Esophagus squamous epithelium (tissue), 4 donors: ENCODE results near the gene TNFRSF4.

Experiments used
- POLR2A ChIP-seq, 4 donors: fragments of 450-650 bp; IDR thresholded peaks; one replicate each; pipeline ENCODE4 v1.6.1; 2017; ENCODE audit warnings: antibody characterized with exemption in 4 of 4, mild to moderate bottlenecking in 4 of 4, moderate library complexity in 3 of 4
- TF ChIP-seq, protein P1 (sequence below), 6 experiments: fragments of 450-650 bp in 4 of 6; fragments of 200-600 bp in 2 of 6; sonication (generic) in 2 of 6; IDR thresholded peaks; one replicate each; pipeline ENCODE4 v1.5.1; 2016 to 2019; ENCODE audit warnings: antibody characterized with exemption in 6 of 6, mild to moderate bottlenecking in 4 of 6, moderate library complexity in 4 of 6

DNA sequence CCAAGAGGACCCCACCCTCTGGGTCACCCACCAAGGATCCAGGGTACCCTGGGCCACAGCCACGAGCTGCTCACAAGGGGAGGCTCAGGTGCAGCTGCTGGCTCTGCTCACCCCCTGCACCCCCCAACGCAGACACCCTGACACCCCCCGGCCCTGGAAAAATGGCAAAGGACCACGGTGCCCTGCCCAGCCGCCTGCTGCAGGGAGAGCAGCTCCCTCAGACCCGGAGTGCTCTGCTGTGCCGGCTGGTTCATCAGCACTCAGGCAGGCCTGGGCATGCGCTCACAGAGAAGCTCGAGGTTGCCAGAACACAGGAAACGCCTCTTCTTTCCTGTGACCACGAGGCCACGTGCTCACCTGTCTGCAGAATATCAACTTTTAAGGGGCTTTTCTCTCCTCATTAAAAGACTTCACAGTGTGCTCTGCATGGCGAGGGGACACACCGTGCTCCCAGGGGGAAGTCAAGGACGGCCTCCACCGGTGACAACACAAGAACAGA lies 36.9 kb upstream of the TNFRSF4 start:
- TF ChIP-seq POLR2A (IDR thresholded peaks at IDR 0.05) = no peak
- TF ChIP-seq, protein P1, sequence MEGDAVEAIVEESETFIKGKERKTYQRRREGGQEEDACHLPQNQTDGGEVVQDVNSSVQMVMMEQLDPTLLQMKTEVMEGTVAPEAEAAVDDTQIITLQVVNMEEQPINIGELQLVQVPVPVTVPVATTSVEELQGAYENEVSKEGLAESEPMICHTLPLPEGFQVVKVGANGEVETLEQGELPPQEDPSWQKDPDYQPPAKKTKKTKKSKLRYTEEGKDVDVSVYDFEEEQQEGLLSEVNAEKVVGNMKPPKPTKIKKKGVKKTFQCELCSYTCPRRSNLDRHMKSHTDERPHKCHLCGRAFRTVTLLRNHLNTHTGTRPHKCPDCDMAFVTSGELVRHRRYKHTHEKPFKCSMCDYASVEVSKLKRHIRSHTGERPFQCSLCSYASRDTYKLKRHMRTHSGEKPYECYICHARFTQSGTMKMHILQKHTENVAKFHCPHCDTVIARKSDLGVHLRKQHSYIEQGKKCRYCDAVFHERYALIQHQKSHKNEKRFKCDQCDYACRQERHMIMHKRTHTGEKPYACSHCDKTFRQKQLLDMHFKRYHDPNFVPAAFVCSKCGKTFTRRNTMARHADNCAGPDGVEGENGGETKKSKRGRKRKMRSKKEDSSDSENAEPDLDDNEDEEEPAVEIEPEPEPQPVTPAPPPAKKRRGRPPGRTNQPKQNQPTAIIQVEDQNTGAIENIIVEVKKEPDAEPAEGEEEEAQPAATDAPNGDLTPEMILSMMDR (IDR thresholded peaks at IDR 0.05) = no peak
